NCI-H524 (cell line): ENCODE measurements around the gene GPATCH4.
"Not testable (repeated sequence)": the region's sequence is repeated elsewhere in the genome, so short reads cannot be mapped to it uniquely, and the experiment has no call there.

ENCODE experiments used
- DNase-seq, 2 experiments: peaks; one replicate each; lab custom pipeline; 2025; lab: John Stamatoyannopoulos, UW

Gene GPATCH4

GRCh38 chr1:156574039-156574633 lies 27.1 kb downstream of the GPATCH4 start:
- no peak for DNase-seq

GRCh38 chr1:156572663-156573018 lies 28.6 kb downstream of the GPATCH4 start:
- no peak for DNase-seq

GRCh38 chr1:156571919-156572662 lies 29.2 kb downstream of the GPATCH4 start, which contains the start of gene IQGAP3:
Gene IQGAP3, minus strand, starts transcription at chr1:156572565. Its CDS starts 36 bp downstream, at chr1:156572529.
- DNase-seq = peak; percentile 57 to 73

GRCh38 chr1:156571261-156571852 lies 29.9 kb downstream of the GPATCH4 start:
- no peak for DNase-seq

- DNase-seq = no peak
These were observed 34.8 kb downstream of the GPATCH4 start for GRCh38 chr1:156566436-156566835.

GRCh38 chr1:156565519-156565918 lies 35.8 kb downstream of the GPATCH4 start:
- no peak for DNase-seq

GRCh38 chr1:156560585-156561163 lies 40.6 kb downstream of the GPATCH4 start:
- DNase-seq = no peak

- no peak for DNase-seq
These were observed 41.4 kb downstream of the GPATCH4 start for GRCh38 chr1:156559797-156560385.

GRCh38 chr1:156559086-156559796 lies 42.0 kb downstream of the GPATCH4 start:
- no peak for DNase-seq

GRCh38 chr1:156556354-156556753 lies 44.9 kb downstream of the GPATCH4 start:
- DNase-seq = peak; percentile 70 to 85

- no peak for DNase-seq
These were observed 45.6 kb downstream of the GPATCH4 start for GRCh38 chr1:156555715-156556114.

GRCh38 chr1:156554971-156555370 lies 46.3 kb downstream of the GPATCH4 start:
- DNase-seq = no peak

GRCh38 chr1:156553860-156554485 lies 47.3 kb downstream of the GPATCH4 start:
- no peak for DNase-seq

- not testable (repeated sequence) for DNase-seq
These were observed 48.3 kb downstream of the GPATCH4 start for GRCh38 chr1:156552937-156553336.

- DNase-seq = no peak
These were observed 48.8 kb downstream of the GPATCH4 start for GRCh38 chr1:156552518-156552917.

- no peak for DNase-seq
These were observed 49.4 kb downstream of the GPATCH4 start for GRCh38 chr1:156551869-156552268.

- DNase-seq = no peak
These were observed 50.1 kb downstream of the GPATCH4 start for GRCh38 chr1:156551066-156551643.

GRCh38 chr1:156550346-156550745 lies 50.9 kb downstream of the GPATCH4 start:
- no peak for DNase-seq

- no peak for DNase-seq
These were observed 51.4 kb downstream of the GPATCH4 start for GRCh38 chr1:156549831-156550230.

GRCh38 chr1:156549390-156549789 lies 51.9 kb downstream of the GPATCH4 start:
- DNase-seq = no peak

GRCh38 chr1:156547982-156548381 lies 53.3 kb downstream of the GPATCH4 start:
- DNase-seq = no peak
